ENCODE results near the gene CHRNA7.

CHRNA7 gene

DNA sequence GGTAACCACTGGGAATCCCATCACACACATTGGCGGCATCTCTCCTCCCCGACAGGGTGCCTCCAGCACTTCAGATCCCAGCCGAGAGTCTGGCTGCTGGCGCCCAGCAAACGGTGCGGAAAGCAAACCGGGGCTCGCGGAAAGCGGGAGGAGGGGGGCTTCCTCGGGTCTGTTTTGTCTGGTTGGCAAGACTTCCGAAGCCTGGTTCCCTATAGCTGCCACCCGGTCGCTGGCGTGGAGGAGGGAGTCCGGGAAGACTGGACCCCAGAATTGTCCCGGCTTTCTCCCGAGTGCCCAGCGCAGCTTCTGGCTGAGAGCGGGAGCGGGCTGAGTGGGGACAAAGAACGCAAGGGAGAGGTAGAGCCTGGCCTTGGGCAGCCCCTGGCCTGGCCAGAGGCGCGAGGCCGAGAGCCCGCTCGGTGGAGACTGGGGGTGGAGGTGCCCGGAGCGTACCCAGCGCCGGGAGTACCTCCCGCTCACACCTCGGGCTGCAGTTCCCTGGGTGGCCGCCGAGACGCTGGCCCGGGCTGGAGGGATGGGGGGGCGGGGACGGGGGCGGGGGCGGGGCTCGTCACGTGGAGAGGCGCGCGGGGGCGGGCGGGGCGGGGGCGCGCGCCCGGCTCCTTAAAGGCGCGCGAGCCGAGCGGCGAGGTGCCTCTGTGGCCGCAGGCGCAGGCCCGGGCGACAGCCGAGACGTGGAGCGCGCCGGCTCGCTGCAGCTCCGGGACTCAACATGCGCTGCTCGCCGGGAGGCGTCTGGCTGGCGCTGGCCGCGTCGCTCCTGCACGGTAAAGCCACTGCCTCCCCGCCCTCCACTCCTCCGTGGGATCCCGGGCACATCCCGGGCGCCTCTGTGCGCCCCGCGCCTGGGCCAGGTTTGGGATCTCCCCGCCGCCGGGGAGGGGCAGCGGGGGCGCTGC lies at the start of gene CHRNA7:
Gene CHRNA7, plus strand, starts transcription at position 654 of the 920 bp plus-strand sequence. Its CDS starts 80 bp downstream, at position 734.
- DNase-seq, result peak; percentile 18 to 84 (median 62)
- intact Hi-C loops (cut with DNase I), result no loop called here

GRCh38 chr15:31985607-31986006 lies 44.7 kb upstream of the CHRNA7 start:
- intact Hi-C loops (cut with DNase I), result no loop called here
- DNase-seq, result no peak

DNA sequence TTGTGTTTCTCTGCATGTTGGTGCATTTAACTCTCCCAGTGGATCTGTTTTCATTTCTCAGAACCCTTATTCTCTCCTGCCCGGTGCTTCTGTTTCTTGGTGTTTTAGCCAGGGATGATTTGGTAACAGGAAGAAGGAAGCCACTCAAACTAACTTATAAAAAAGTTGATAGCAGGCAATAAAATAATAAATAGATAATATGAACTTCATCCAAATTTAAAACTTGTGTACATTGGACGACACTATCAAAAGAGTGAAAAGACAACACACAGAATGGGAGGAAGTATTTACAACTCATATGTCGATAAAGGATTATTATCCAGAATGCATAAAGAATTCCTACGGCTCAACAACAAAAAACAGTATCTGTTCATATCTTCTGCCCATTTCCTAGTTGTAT lies 37.3 kb upstream of the CHRNA7 start:
- intact Hi-C loops (cut with DNase I), result no loop called here
- DNase-seq, result no peak

DNA sequence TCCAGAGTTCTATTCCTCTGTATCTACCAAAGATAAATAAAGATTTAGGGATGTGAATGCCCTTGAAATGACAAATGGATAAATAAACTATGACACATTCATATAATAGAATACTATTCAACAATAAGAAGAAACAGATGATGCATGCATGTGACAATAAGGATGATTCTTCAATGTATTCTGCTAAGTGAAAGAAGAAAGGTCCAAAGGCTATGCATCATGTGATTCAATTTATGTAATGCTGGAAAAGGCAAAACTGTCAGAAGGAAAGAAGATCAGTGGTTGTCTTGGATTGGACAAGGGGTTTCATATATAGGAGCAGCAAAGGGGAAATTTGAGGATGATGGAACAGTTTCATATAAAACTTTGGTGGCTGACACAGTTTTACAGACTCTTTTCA lies 32.6 kb upstream of the CHRNA7 start:
- intact Hi-C loops (cut with DNase I), result no loop called here
- DNase-seq, result no peak

DNA sequence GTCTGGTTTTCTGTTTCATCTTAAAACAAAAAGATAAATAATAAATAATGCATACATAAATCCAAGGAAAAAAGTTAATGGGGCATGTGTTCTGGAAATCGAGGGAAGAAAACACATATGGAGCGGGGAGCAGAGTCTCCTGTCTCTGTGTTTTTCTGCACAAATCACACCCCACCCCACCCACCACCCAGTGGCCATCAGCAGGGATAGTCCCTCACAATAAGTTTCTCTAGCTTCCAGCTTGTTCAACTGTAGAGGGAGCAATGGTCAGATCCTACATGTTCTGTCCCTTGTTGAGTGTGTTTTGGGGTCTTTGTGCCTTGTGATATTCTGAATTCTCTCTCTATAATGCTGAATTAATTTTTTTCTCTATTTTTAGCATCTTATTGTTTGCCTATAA lies 26.8 kb upstream of the CHRNA7 start:
- intact Hi-C loops (cut with DNase I), result no loop called here
- DNase-seq, result no peak

- DNase-seq, result no peak
- intact Hi-C loops (cut with DNase I), result no loop called here
These were observed 26.1 kb upstream of the CHRNA7 start for GRCh38 chr15:32004249-32004648.

- intact Hi-C loops (cut with DNase I), result no loop called here
- DNase-seq, result no peak
These were observed 22.9 kb upstream of the CHRNA7 start for GRCh38 chr15:32007355-32007960.

DNA sequence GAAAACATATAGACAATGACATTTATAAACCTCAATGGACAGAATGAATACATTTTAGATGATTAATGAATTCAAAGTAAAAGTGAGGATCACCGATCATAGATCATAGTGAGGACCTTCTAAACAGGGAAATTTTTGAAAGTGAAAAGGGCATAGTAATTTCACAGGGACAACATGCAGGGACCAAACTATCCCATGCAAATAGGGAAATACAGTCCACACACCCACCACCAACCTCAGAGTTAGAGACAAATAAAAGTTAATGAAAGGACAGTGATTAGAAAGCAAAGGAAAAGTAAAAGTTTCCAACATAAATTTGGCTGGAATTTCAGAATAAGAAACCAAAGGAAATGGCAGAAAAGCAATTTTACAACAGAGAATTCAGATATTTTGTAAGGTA lies 15.4 kb upstream of the CHRNA7 start:
- DNase-seq, result no peak
- intact Hi-C loops (cut with DNase I), result loop anchor here (10.0 kb wide), 1 partner anchor 60 kb away; no protein-coding TSS in a partner anchor

- intact Hi-C loops (cut with DNase I), result no loop called here
- DNase-seq, result no peak
These were observed 10.2 kb upstream of the CHRNA7 start for GRCh38 chr15:32020156-32020555.

GRCh38 chr15:32028921-32029320 lies 1.4 kb upstream of the CHRNA7 start:
- intact Hi-C loops (cut with DNase I), result no loop called here
- no peak for DNase-seq

- intact Hi-C loops (cut with DNase I), result no loop called here
- DNase-seq, result peak; percentile 20 to 83 (median 61)
These were observed 880 bp upstream of the CHRNA7 start for GRCh38 chr15:32029409-32029861.

- peak in 2 of 42 donors; percentile 2 to 37 for DNase-seq
- intact Hi-C loops (cut with DNase I), result no loop called here
These were observed 480 bp downstream of the CHRNA7 start for GRCh38 chr15:32030795-32031194.

GRCh38 chr15:32033186-32033890 lies 3.0 kb downstream of the CHRNA7 start:
- peak in 23 of 42 donors; percentile 9 to 67 (median 37) for DNase-seq
- intact Hi-C loops (cut with DNase I), result no loop called here

DNA sequence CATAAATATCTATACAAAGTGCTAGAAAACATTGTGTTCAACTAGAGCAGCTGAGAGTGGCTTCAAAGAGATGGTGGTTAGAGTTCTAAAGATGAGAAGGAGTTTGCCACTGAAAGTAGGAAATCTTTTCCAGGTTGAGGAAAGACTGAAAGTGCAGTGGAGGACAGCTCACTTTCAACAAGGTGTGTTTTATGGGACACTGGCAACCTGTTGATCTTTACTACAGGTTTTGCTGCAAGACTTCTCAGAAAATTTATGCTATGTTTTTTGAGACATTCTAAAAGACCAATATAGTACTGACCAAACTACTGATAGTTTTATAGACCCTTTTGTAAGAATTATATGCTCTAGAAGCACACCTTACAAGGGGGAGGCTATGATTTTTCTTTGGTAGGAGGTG lies 3.8 kb downstream of the CHRNA7 start:
- intact Hi-C loops (cut with DNase I), result no loop called here
- no peak for DNase-seq

GRCh38 chr15:32035285-32035684 lies 5.0 kb downstream of the CHRNA7 start:
- intact Hi-C loops (cut with DNase I), result no loop called here

GRCh38 chr15:32036971-32037370 lies 6.7 kb downstream of the CHRNA7 start:
- DNase-seq, result no peak
- intact Hi-C loops (cut with DNase I), result no loop called here

More at GRCh38 chr15:32035285-32035684, 5.0 kb downstream of the CHRNA7 start:
- DNase-seq, result no peak

DNA sequence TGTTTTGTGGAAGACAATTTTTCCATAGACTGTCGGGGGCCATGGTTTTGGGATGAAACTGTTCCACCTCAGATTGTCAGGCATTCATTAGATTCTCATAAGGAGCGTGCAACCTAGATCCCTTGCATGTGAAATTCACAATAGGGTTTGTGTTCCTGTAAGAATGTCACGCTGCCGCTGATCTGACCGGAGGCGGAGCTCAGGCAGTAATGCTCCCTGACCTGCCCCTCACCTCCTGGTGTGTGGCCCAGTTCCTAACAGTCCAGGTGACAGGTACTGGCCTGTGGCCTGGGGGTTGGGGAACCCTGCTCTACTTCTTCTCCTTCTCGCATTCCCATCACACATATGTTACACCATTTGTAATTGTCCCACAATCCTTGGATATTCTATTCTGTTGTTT lies 11.0 kb downstream of the CHRNA7 start:
- DNase-seq, result no peak
- intact Hi-C loops (cut with DNase I), result no loop called here

GRCh38 chr15:32042269-32042972 lies 12.1 kb downstream of the CHRNA7 start:
- no peak for DNase-seq
- intact Hi-C loops (cut with DNase I), result no loop called here

- intact Hi-C loops (cut with DNase I), result no loop called here
- no peak for DNase-seq
These were observed 23.4 kb downstream of the CHRNA7 start for GRCh38 chr15:32053719-32054118.

Measured in head of caudate nucleus (tissue), 42 donors.